Measurements from ENCODE around the gene IMPDH1. TPM values are rescaled to one million over a fixed set of nuclear protein-coding genes. Genes with fewer than 3 reads are reported as not detected.

The IMPDH1 gene
- total RNA-seq, 1 donor from 2014 or later, result 121 TPM

- no peak for DNase-seq (ENCODE audit: extremely low read depth, low read depth, low spot score)
These were observed 20.0 kb downstream of the IMPDH1 start for GRCh38 chr7:128389618-128390329.

- DNase-seq (ENCODE audit: extremely low read depth, low read depth, low spot score), result no peak
These were observed 20.6 kb downstream of the IMPDH1 start for GRCh38 chr7:128389085-128389617.

GRCh38 chr7:128388145-128388485 is 21.7 kb downstream of the IMPDH1 start:
- DNase-seq (ENCODE audit: extremely low read depth, low read depth, low spot score), result no peak

- DNase-seq (ENCODE audit: extremely low read depth, low read depth, low spot score), result no peak
These were observed 22.3 kb downstream of the IMPDH1 start for GRCh38 chr7:128387216-128388144.

- DNase-seq (ENCODE audit: extremely low read depth, low read depth, low spot score), result no peak
These were observed 23.5 kb downstream of the IMPDH1 start for GRCh38 chr7:128385988-128386925.

- DNase-seq (ENCODE audit: extremely low read depth, low read depth, low spot score), result no peak
These were observed 25.1 kb downstream of the IMPDH1 start for GRCh38 chr7:128384726-128385125.

- no peak for DNase-seq (ENCODE audit: extremely low read depth, low read depth, low spot score)
These were observed 26.0 kb downstream of the IMPDH1 start for GRCh38 chr7:128383776-128384175.

GRCh38 chr7:128381161-128381821 is 28.5 kb downstream of the IMPDH1 start:
- DNase-seq (ENCODE audit: extremely low read depth, low read depth, low spot score), result no peak

- DNase-seq (ENCODE audit: extremely low read depth, low read depth, low spot score), result no peak
These were observed 29.2 kb downstream of the IMPDH1 start for GRCh38 chr7:128380483-128381106.

- no peak for DNase-seq (ENCODE audit: extremely low read depth, low read depth, low spot score)
These were observed 29.8 kb downstream of the IMPDH1 start for GRCh38 chr7:128379900-128380479.

- DNase-seq (ENCODE audit: extremely low read depth, low read depth, low spot score), result no peak
These were observed 31.1 kb downstream of the IMPDH1 start for GRCh38 chr7:128378637-128379036.

GRCh38 chr7:128376077-128376476 is 33.7 kb downstream of the IMPDH1 start:
- DNase-seq (ENCODE audit: extremely low read depth, low read depth, low spot score), result no peak

- no peak for DNase-seq (ENCODE audit: extremely low read depth, low read depth, low spot score)
These were observed 35.7 kb downstream of the IMPDH1 start for GRCh38 chr7:128374041-128374440.

- DNase-seq (ENCODE audit: extremely low read depth, low read depth, low spot score), result no peak
These were observed 36.2 kb downstream of the IMPDH1 start for GRCh38 chr7:128373606-128374005.

- DNase-seq (ENCODE audit: extremely low read depth, low read depth, low spot score), result no peak
These were observed 39.3 kb downstream of the IMPDH1 start for GRCh38 chr7:128370491-128370890.

GRCh38 chr7:128366986-128367385 is 42.8 kb downstream of the IMPDH1 start:
- no peak for DNase-seq (ENCODE audit: extremely low read depth, low read depth, low spot score)

- DNase-seq (ENCODE audit: extremely low read depth, low read depth, low spot score), result no peak
These were observed 43.5 kb downstream of the IMPDH1 start for GRCh38 chr7:128366300-128366699.

- DNase-seq (ENCODE audit: extremely low read depth, low read depth, low spot score), result no peak
These were observed 44.4 kb downstream of the IMPDH1 start for GRCh38 chr7:128365432-128365831.

- DNase-seq (ENCODE audit: extremely low read depth, low read depth, low spot score), result no peak
These were observed 45.5 kb downstream of the IMPDH1 start for GRCh38 chr7:128364166-128364870.

Measured in glomerular endothelial cell (primary cell).